ENCODE results near the gene POC1A. TPM values are rescaled to one million over a fixed set of nuclear protein-coding genes. Genes with fewer than 3 reads are reported as not detected.

The POC1A gene
- total RNA-seq, 1 donor from 2014 or later = 3.7 TPM

GRCh38 chr3:52080830-52081719, 73.1 kb downstream of the POC1A start:
- H3K4me3 ChIP-seq (ENCODE audit: insufficient read depth, low read depth, low read length) = no peak overlapping the region
- H3K27me3 ChIP-seq (ENCODE audit: insufficient read depth, low read length) = no peaks in the 10 kb centered on the region
- H3K4me1 Mint-ChIP-seq (ENCODE audit: low read depth, unreplicated experiment) = no peaks in the 10 kb centered on the region
- no peaks in the 10 kb centered on the region for H4K20me1 ChIP-seq (ENCODE audit: insufficient read depth, low read length)
- no peak overlapping the region for H3K9ac ChIP-seq (ENCODE audit: low read length)
- H3K27ac ChIP-seq (ENCODE audit: low read depth, low read length) = no peak overlapping the region
- no peaks in the 10 kb centered on the region for H3K9me3 Mint-ChIP-seq (ENCODE audit: unreplicated experiment)
- DNase-seq (ENCODE audit: low read depth) = no peak
- no peak overlapping the region for H3K4me3 Mint-ChIP-seq (ENCODE audit: unreplicated experiment)
- no peak overlapping the region for H2AFZ ChIP-seq (ENCODE audit: low read depth, low read length)
- no peaks in the 10 kb centered on the region for H3K79me2 ChIP-seq (ENCODE audit: insufficient read depth, low read length)
- peaks cover 10% of the 10 kb centered on the region for H3K27me3 Mint-ChIP-seq (ENCODE audit: low read depth, unreplicated experiment)
- H3K4me1 ChIP-seq (ENCODE audit: insufficient read depth, low read length) = no peaks in the 10 kb centered on the region
- no peaks in the 10 kb centered on the region for H3K9me3 ChIP-seq (ENCODE audit: insufficient read depth, low read depth, low read length)
- H3K36me3 ChIP-seq (ENCODE audit: insufficient read depth, low read length) = no peaks in the 10 kb centered on the region
- no peak for TF ChIP-seq CTCF (IDR thresholded peaks at IDR 0.05; ENCODE audit: insufficient read depth, low read depth, low read length)
- TF ChIP-seq EZH2 (IDR thresholded peaks at IDR 0.05; ENCODE audit: insufficient read depth, low read length) = no peak
- no peak overlapping the region for H3K27ac Mint-ChIP-seq (ENCODE audit: unreplicated experiment)
- H3K4me2 ChIP-seq (ENCODE audit: low read length) = no peak overlapping the region
- FAIRE-seq = no peak
- H3K36me3 Mint-ChIP-seq (ENCODE audit: low read depth, unreplicated experiment) = peaks cover 9% of the 10 kb centered on the region

- H3K4me3 ChIP-seq (ENCODE audit: insufficient read depth, low read depth, low read length) = no peak overlapping the region
- no peak overlapping the region for H3K4me2 ChIP-seq (ENCODE audit: low read length)
- peaks cover 9% of the 10 kb centered on the region for H3K36me3 Mint-ChIP-seq (ENCODE audit: low read depth, unreplicated experiment)
- H3K9me3 ChIP-seq (ENCODE audit: insufficient read depth, low read depth, low read length) = no peaks in the 10 kb centered on the region
- TF ChIP-seq CTCF (IDR thresholded peaks at IDR 0.05; ENCODE audit: insufficient read depth, low read depth, low read length) = no peak
- no peak overlapping the region for H3K27ac ChIP-seq (ENCODE audit: low read depth, low read length)
- H3K4me3 Mint-ChIP-seq (ENCODE audit: unreplicated experiment) = no peak overlapping the region
- no peaks in the 10 kb centered on the region for H3K79me2 ChIP-seq (ENCODE audit: insufficient read depth, low read length)
- no peaks in the 10 kb centered on the region for H3K27me3 ChIP-seq (ENCODE audit: insufficient read depth, low read length)
- no peaks in the 10 kb centered on the region for H3K9me3 Mint-ChIP-seq (ENCODE audit: unreplicated experiment)
- DNase-seq (ENCODE audit: low read depth) = no peak
- H3K4me1 ChIP-seq (ENCODE audit: insufficient read depth, low read length) = no peaks in the 10 kb centered on the region
- H3K27me3 Mint-ChIP-seq (ENCODE audit: low read depth, unreplicated experiment) = peaks cover 10% of the 10 kb centered on the region
- H4K20me1 ChIP-seq (ENCODE audit: insufficient read depth, low read length) = no peaks in the 10 kb centered on the region
- H3K9ac ChIP-seq (ENCODE audit: low read length) = no peak overlapping the region
- FAIRE-seq = no peak
- no peaks in the 10 kb centered on the region for H3K4me1 Mint-ChIP-seq (ENCODE audit: low read depth, unreplicated experiment)
- H2AFZ ChIP-seq (ENCODE audit: low read depth, low read length) = no peak overlapping the region
- no peaks in the 10 kb centered on the region for H3K36me3 ChIP-seq (ENCODE audit: insufficient read depth, low read length)
- no peak overlapping the region for H3K27ac Mint-ChIP-seq (ENCODE audit: unreplicated experiment)
Observed at GRCh38 chr3:52079958-52080357, 74.3 kb downstream of the POC1A start.
